Measurements from ENCODE around the gene RPS5.

The RPS5 gene

DNA sequence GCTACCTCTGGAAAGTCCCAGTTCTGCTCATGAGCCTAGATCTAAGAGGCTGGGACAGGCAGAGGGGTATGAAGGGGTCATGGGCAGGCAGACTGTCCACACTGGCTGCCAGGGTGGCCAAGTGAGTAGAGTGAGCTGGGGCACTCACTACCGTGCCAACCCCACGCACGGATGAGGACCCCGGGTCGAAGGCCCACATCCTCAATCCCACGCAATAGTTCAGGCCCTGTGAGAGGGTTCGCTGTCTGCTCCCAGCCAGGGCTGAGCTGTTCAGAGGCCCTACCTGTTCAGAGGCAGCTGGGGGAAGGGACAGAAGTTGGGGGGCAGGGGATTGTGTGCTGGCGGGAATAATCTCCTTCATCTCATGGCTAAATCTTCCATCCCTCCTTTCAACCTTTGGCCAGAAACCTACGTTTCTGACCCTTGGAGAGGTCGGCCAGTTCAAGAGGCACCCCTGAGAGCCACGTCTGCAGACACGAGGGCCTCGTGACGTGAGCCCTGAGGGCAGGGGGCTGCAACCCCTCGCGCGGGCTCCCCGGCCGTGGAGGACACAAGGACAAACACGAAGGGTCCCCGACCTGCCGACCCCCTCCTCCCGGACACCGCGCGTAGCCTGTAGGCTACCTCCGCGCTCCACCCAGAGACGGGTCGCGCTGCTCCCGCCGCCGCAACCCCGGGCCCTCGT lies 1.0 kb upstream of the RPS5 start:
- Histone ChIP-seq H3K9me3 (ENCODE audit: control insufficient read depth in 5 of 5, low read length in 5 of 5) (no peaks in the 10 kb centered on the region), H3K9ac (ENCODE audit: low read length in 5 of 5) (peak overlapping the region; percentile 63 to 90 (median 78)), H3K36me3 (ENCODE audit: control insufficient read depth in 5 of 5, insufficient read depth in 5 of 5, low read length in 5 of 5) (peaks cover 6 to 20% (median 14%) of the 10 kb centered on the region in 5 donors), H3K27me3 (ENCODE audit: control insufficient read depth in 5 of 5, insufficient read depth in 4 of 5, low read length in 5 of 5) (no peaks in the 10 kb centered on the region), H3K27ac (ENCODE audit: low read depth, low read length) (peak overlapping the region; percentile 92), H3K4me3 (ENCODE audit: low read depth in 1 of 5, low read length in 5 of 5) (peak overlapping the region; percentile 69 to 87 (median 77)), H3K4me1 (ENCODE audit: control insufficient read depth in 5 of 5, insufficient read depth in 5 of 5, low read length in 5 of 5) (peaks cover 9 to 46% (median 36%) of the 10 kb centered on the region in 5 donors)

DNA sequence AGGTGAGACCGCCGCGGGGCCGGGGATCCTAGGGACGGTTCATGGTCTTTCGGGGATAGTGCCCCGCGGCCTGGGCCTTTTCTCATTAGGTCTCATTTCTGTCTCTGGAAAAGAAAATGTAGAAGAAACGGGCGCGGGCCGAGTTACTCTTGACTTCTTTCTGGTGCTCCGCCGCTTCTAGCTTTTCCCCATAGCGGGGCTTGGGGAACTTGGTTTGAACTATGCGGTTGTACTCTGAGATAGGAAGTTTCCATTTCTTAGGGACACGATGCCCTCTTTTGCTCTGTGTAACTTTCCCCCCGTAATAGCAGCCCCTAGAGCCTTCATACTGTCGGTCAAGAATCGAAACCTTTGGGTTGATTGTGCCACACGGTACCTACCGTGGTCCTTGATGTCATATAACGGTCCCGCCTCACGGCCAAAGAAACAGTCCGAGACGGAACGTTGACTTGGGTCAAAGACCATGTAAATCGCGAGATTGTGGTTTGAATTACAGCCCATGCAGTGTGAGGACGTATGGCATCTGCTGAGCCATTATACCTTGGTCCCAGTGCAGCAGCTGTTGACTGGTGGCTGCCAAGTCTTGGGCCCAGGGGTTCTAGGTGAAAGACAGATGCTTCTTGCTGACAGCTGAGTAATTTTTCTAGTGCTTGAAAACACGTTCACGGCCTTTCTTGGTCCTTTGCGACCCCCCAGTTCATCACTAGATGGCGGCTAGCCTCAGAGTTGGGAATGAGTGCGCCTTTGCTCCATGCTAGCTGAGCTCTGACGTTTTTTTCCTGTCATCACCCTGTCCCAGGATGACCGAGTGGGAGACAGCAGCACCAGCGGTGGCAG lies 487 bp downstream of the RPS5 start:
- peak overlapping the region; percentile 92 for H3K27ac ChIP-seq (ENCODE audit: low read depth, low read length)
- H3K4me1 ChIP-seq (ENCODE audit: control insufficient read depth in 5 of 5, insufficient read depth in 5 of 5, low read length in 5 of 5): peaks cover 9 to 34% (median 25%) of the 10 kb centered on the region in 5 donors
- H3K27me3 ChIP-seq (ENCODE audit: control insufficient read depth in 5 of 5, insufficient read depth in 4 of 5, low read length in 5 of 5): no peaks in the 10 kb centered on the region
- H3K9ac ChIP-seq (ENCODE audit: low read length in 5 of 5): peak overlapping the region; percentile 40 to 90 (median 78)
- peak overlapping the region; percentile 73 to 87 (median 85) for H3K4me3 ChIP-seq (ENCODE audit: low read depth in 1 of 5, low read length in 5 of 5)
- H3K36me3 ChIP-seq (ENCODE audit: control insufficient read depth in 5 of 5, insufficient read depth in 5 of 5, low read length in 5 of 5): peaks cover 6 to 34% (median 17%) of the 10 kb centered on the region in 5 donors
- no peaks in the 10 kb centered on the region for H3K9me3 ChIP-seq (ENCODE audit: control insufficient read depth in 5 of 5, low read length in 5 of 5)

DNA sequence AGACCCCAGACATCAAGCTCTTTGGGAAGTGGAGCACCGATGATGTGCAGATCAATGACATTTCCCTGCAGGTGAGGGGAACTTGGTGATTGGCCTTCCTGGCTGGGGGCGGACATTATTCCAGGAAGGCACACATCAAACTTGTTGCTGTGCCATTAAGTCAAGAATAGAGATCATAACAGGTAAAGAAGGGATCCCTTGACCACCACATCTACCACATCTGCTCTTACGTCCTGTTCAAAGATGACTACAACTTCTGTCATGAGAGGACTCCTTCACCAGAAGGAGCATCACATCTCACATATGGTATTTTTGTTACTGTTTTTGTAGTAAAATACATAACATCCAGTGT lies 1.1 kb downstream of the RPS5 start:
- H3K27me3 ChIP-seq (ENCODE audit: control insufficient read depth in 5 of 5, insufficient read depth in 4 of 5, low read length in 5 of 5): no peaks in the 10 kb centered on the region
- no peaks in the 10 kb centered on the region for H3K9me3 ChIP-seq (ENCODE audit: control insufficient read depth in 5 of 5, low read length in 5 of 5)
- H3K36me3 ChIP-seq (ENCODE audit: control insufficient read depth in 5 of 5, insufficient read depth in 5 of 5, low read length in 5 of 5): peaks cover 6 to 40% (median 23%) of the 10 kb centered on the region in 5 donors
- H3K27ac ChIP-seq (ENCODE audit: low read depth, low read length): no peak overlapping the region
- peak overlapping the region in 3 of 5 donors; percentile 72 to 90 (median 85) for H3K9ac ChIP-seq (ENCODE audit: low read length in 5 of 5)
- peaks cover 9 to 34% (median 25%) of the 10 kb centered on the region in 5 donors for H3K4me1 ChIP-seq (ENCODE audit: control insufficient read depth in 5 of 5, insufficient read depth in 5 of 5, low read length in 5 of 5)
- peak overlapping the region; percentile 73 to 87 (median 85) for H3K4me3 ChIP-seq (ENCODE audit: low read depth in 1 of 5, low read length in 5 of 5)

DNA sequence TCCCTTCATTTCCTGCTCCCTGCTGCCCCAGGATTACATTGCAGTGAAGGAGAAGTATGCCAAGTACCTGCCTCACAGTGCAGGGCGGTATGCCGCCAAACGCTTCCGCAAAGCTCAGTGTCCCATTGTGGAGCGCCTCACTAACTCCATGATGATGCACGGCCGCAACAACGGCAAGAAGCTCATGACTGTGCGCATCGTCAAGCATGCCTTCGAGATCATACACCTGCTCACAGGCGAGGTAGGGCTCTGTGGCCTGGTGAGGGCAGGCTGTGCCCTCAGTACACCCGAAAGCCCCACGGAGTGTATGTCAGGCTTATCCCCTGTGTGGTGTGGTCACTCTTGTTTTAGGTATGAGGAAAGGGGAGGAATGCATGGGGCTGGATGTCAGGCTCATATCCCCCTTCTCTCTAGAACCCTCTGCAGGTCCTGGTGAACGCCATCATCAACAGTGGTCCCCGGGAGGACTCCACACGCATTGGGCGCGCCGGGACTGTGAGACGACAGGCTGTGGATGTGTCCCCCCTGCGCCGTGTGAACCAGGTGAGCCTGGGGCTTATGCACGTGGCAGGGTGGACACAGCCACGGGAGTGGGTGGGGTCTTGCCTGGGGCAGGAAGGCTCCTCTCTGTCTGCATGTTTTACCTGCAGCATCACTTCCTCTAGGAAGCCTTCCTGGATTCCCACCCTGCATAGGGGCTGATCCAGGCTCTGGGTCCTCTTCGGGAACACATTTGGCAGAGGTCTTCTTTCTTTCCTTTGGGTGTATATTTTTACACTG lies 6.1 kb downstream of the RPS5 start:
- Histone ChIP-seq H3K36me3 (ENCODE audit: control insufficient read depth in 5 of 5, insufficient read depth in 5 of 5, low read length in 5 of 5) (peaks cover 6 to 59% (median 44%) of the 10 kb centered on the region in 5 donors), H3K9me3 (ENCODE audit: control insufficient read depth in 5 of 5, low read length in 5 of 5) (no peaks in the 10 kb centered on the region), H3K4me3 (ENCODE audit: low read depth in 1 of 5, low read length in 5 of 5) (no peak overlapping the region)

DNA sequence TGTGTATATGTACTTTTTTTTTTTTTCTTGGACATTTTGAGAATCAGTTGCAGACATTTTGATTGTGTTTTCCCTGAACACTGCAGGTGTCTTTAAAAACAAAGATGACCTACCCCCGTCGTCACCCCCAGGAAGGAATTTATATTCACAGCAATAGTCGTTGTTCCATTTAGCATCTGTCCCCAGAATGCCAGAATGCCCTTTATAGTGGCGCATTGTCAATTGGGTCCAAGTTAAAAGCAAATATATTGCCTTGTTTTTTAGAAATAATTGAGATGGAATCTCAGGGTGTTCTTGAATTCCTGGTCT lies 6.6 kb downstream of the RPS5 start:
- Histone ChIP-seq H3K36me3 (ENCODE audit: control insufficient read depth in 5 of 5, insufficient read depth in 5 of 5, low read length in 5 of 5) (peaks cover 6 to 55% (median 42%) of the 10 kb centered on the region in 5 donors), H3K9me3 (ENCODE audit: control insufficient read depth in 5 of 5, low read length in 5 of 5) (no peaks in the 10 kb centered on the region), H3K27me3 (ENCODE audit: control insufficient read depth in 5 of 5, insufficient read depth in 4 of 5, low read length in 5 of 5) (peaks cover 20 to 30% (median 26%) of the 10 kb centered on the region in 5 donors), H3K9ac (ENCODE audit: low read length in 5 of 5) (no peak overlapping the region), H3K4me3 (ENCODE audit: low read depth in 1 of 5, low read length in 5 of 5) (no peak overlapping the region), H3K27ac (ENCODE audit: low read depth, low read length) (no peak overlapping the region), H3K4me1 (ENCODE audit: control insufficient read depth in 5 of 5, insufficient read depth in 5 of 5, low read length in 5 of 5) (peaks cover 0 to 9% (median 4%) of the 10 kb centered on the region in 5 donors)

More for the DNA sequence above, 6.1 kb downstream of the RPS5 start:
- no peak overlapping the region for H3K27ac ChIP-seq (ENCODE audit: low read depth, low read length)
- peaks cover 20 to 27% (median 23%) of the 10 kb centered on the region in 5 donors for H3K27me3 ChIP-seq (ENCODE audit: control insufficient read depth in 5 of 5, insufficient read depth in 4 of 5, low read length in 5 of 5)
- H3K9ac ChIP-seq (ENCODE audit: low read length in 5 of 5): no peak overlapping the region
- H3K4me1 ChIP-seq (ENCODE audit: control insufficient read depth in 5 of 5, insufficient read depth in 5 of 5, low read length in 5 of 5): peaks cover 0 to 13% (median 7%) of the 10 kb centered on the region in 5 donors

DNA sequence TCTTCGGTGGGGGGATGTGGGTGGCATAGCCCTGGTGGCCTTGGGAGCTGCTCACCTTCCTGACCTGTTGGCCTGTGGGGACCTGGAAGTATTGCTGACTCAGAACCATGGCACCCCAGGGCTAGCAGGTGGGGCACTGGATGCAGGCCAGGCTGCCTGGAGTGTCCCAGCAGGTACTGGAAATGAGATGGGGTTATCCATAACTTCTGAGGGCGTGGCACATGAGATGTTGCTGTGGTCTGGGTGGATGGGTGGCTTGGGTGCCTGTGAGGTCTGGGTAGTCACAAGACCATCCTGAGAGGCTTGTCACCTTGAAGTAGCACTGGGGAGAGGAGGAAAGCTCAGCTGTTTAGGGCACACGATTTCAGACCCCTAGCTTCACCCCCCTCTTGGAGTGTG lies 7.8 kb downstream of the RPS5 start:
- Histone ChIP-seq H3K4me3 (ENCODE audit: low read depth in 1 of 5, low read length in 5 of 5) (no peak overlapping the region), H3K36me3 (ENCODE audit: control insufficient read depth in 5 of 5, insufficient read depth in 5 of 5, low read length in 5 of 5) (peaks cover 3 to 48% (median 37%) of the 10 kb centered on the region in 5 donors), H3K9me3 (ENCODE audit: control insufficient read depth in 5 of 5, low read length in 5 of 5) (no peaks in the 10 kb centered on the region), H3K4me1 (ENCODE audit: control insufficient read depth in 5 of 5, insufficient read depth in 5 of 5, low read length in 5 of 5) (peaks cover 0 to 9% (median 4%) of the 10 kb centered on the region in 5 donors), H3K9ac (ENCODE audit: low read length in 5 of 5) (no peak overlapping the region), H3K27ac (ENCODE audit: low read depth, low read length) (no peak overlapping the region), H3K27me3 (ENCODE audit: control insufficient read depth in 5 of 5, insufficient read depth in 4 of 5, low read length in 5 of 5) (peaks cover 20 to 30% (median 26%) of the 10 kb centered on the region in 5 donors)

DNA sequence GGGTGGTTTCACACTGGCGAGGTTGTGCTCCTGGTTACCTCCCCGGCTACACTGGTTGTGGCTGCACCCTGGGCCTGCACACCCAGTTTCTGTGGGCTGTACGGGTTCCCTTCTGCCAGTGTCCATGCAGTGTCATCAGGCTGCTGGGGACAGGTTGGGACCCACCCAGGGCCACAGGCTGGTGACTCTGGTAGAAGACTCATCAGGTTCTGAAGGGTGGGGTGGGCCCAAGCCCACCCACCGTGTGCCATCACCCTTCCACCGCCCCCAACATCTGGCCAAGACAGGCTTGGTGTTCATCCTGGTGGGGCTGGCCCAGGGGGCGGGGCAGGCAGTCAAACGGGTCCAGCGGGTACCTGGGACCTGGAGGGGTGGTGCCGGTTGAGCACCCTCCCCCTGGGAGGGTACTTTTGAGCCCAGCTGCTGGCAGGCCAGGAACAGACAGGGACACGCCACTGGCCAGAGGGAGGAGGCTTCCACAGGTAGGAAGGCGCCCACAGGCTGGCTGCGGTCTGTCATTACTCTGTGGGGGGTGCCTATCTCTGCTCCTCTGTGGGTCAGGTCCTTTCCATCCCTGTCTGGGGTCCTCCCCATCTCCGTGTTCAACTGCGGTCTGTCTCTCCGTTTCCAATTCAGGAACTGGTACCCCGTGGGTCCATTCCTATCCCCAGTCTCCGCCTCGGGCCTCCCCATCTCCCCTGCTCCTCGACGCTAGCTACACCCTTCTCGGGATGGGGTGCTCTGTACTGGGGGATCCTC lies 8.3 kb downstream of the RPS5 start, which contains the start of gene RNF225:
Gene RNF225, plus strand, starts transcription at position 437 of the 759 bp plus-strand sequence. CDS start 434 bp downstream, outside the sequence.
- Histone ChIP-seq H3K27me3 (ENCODE audit: control insufficient read depth in 5 of 5, insufficient read depth in 4 of 5, low read length in 5 of 5) (peaks cover 20 to 30% (median 26%) of the 10 kb centered on the region in 5 donors), H3K27ac (ENCODE audit: low read depth, low read length) (no peak within 1 kb of the TSS), H3K9ac (ENCODE audit: low read length in 5 of 5) (peak within 1 kb of the TSS in 1 of 5 donors; percentile 10), H3K36me3 (ENCODE audit: control insufficient read depth in 5 of 5, insufficient read depth in 5 of 5, low read length in 5 of 5) (peaks cover 3 to 47% (median 37%) of the 10 kb centered on the region in 5 donors), H3K9me3 (ENCODE audit: control insufficient read depth in 5 of 5, low read length in 5 of 5) (no peaks in the 10 kb centered on the region), H3K4me1 (ENCODE audit: control insufficient read depth in 5 of 5, insufficient read depth in 5 of 5, low read length in 5 of 5) (peaks cover 0 to 12% (median 7%) of the 10 kb centered on the region in 5 donors), H3K4me3 (ENCODE audit: low read depth in 1 of 5, low read length in 5 of 5) (peak within 1 kb of the TSS in 1 of 5 donors; percentile 34)

DNA sequence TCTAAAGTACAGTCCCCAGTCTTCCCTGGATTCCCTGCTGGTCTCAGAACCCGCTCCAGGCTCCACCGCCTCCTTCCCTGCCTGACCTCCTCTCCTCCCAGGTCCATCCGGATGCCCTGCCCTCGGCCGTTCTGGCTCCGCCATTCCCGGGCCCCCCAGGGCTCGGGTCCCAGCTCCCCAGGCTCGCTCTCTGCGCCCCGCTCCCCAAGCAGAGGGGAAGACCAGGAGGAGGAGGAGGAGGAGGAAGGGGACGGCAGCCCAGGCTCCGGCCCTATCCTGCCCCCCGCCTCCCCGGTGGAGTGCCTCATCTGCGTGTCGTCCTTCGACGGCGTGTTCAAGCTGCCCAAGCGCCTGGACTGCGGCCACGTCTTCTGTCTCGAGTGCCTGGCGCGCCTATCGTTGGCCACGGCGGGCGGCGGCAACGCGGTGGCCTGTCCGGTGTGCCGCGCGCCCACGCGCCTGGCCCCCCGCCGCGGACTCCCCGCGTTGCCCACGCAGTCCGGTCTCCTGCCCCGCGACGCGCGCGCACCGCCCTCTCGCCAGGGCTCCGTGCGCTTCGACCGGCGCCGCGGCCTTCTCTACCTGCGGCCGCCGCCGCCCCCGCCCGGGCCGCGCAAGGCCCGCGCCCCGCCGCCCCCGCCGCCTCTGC lies 9.0 kb downstream of the RPS5 start:
- Histone ChIP-seq H3K4me3 (ENCODE audit: low read depth in 1 of 5, low read length in 5 of 5) (peak overlapping the region in 1 of 5 donors; percentile 34), H3K27ac (ENCODE audit: low read depth, low read length) (no peak overlapping the region), H3K9me3 (ENCODE audit: control insufficient read depth in 5 of 5, low read length in 5 of 5) (no peaks in the 10 kb centered on the region), H3K4me1 (ENCODE audit: control insufficient read depth in 5 of 5, insufficient read depth in 5 of 5, low read length in 5 of 5) (peaks cover 3 to 16% (median 14%) of the 10 kb centered on the region in 5 donors), H3K27me3 (ENCODE audit: control insufficient read depth in 5 of 5, insufficient read depth in 4 of 5, low read length in 5 of 5) (peaks cover 20 to 30% (median 26%) of the 10 kb centered on the region in 5 donors), H3K9ac (ENCODE audit: low read length in 5 of 5) (peak overlapping the region in 1 of 5 donors; percentile 10), H3K36me3 (ENCODE audit: control insufficient read depth in 5 of 5, insufficient read depth in 5 of 5, low read length in 5 of 5) (peaks cover 0 to 40% (median 31%) of the 10 kb centered on the region in 5 donors)
